AG09309 (cell line): ENCODE data around the gene SPRY2.
A peak's percentile ranks its signal among the peaks of the same experiment; 100 is the strongest.

Source experiments
- DNase-seq: peaks from one replicate; pipeline ENCODE4 v3.0.0-alpha.2; 2010; ENCODE audit warnings: low read depth
- H3K4me3 ChIP-seq: 2 replicates; pipeline ENCODE4 v1.5.1; 2011; ENCODE audit warnings: mild to moderate bottlenecking, low read depth, low read length, moderate library complexity; ENCODE audit not compliant: control insufficient read depth
- CTCF ChIP-seq: IDR thresholded peaks from 2 replicates; pipeline ENCODE4 v1.5.1; 2011; ENCODE audit warnings: mild to moderate bottlenecking, low read depth, low read length, inconsistent platforms; ENCODE audit not compliant: insufficient read depth, control insufficient read depth; ENCODE audit errors: missing control alignments

Gene SPRY2

DNA sequence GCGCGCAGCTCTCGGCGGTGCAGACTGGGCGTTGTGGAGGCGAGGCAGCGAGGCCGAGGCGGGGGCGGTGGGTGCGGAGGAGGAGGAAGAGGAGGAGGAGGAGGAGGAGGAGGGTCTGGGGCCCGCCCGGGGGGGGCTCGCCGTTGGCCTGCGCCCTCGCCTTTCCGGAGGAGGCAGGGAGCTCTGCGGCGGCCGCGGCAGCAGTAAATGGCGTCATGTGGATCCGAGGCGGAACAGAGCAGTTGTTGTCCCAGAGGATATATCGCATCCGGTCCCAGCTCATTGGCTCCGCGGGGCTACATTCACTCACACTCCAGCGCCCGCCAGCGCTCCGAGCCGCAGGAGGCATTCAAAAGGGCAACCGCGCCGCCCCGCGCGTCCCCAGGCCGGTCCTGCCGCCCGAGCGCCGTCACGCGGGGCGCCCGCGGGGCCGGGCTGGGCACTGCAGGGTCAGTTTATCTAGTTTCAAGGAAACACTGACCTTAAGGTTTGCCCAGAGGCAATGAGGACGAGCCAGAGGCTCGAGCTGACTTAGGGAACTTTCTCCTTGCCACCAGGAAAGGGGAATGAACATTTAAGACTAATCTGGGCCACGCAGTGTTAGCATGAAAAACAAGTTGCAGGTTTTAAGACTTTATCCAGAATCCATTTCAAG, at the start of gene SPRY2:
Gene SPRY2 (minus strand): TSS at position 26 of the 655 bp plus-strand sequence. CDS start 3,421 bp downstream, outside the sequence.
- no peak for TF ChIP-seq CTCF
- H3K4me3 ChIP-seq, result peak within 1 kb of the TSS; percentile 89

DNA sequence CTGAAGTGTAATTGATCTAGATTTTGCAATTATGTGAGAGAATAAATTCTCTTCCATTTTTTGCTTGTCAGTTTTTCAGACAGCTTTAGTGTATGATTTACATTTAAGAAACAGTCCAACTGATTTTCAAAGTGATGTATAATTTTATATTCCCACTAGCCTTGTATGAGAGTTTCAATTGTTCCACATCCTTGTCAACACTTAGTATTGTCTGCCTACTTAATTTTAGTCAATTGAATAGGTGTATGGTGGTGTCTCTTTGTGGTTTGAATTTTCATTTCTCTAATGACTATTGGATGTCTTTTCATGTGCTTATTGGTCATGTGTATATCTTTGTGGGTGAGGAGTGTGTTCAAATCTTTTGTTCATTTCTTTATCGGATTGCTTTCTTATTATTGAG, 49.4 kb upstream of the SPRY2 start:
- no peak for TF ChIP-seq CTCF
- DNase-seq, result no peak
- no peak overlapping the region for H3K4me3 ChIP-seq

More for the DNA sequence above, at the start of gene SPRY2:
- DNase-seq, result peak; percentile 86

- H3K4me3 ChIP-seq, result no peak overlapping the region
Measured at GRCh38 chr13:80389073-80390038, 48.4 kb upstream of the SPRY2 start.

GRCh38 chr13:80388506-80388905, 47.6 kb upstream of the SPRY2 start:
- DNase-seq, result no peak
- no peak for TF ChIP-seq CTCF
- H3K4me3 ChIP-seq, result no peak overlapping the region

More at GRCh38 chr13:80389073-80390038, 48.4 kb upstream of the SPRY2 start:
- no peak for DNase-seq
- TF ChIP-seq CTCF, result no peak

DNA sequence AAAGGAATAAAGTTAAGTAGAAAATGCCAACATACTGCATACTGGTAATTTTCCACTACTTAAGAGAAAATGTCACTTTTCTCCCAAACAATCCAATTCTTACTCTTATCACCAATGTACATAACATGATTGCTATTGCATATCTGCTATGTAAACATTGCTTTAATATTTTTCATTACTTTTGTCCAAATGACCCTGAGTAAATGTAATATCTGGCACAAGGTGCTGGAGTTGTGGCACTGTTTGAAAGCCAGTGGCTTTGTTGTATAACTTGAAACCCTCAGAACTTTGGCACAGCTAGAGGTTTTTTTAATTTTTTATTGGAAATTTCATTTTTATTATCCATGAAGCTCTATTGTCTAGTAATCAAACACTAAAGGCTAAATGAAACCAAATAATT, 45.7 kb upstream of the SPRY2 start:
- no peak overlapping the region for H3K4me3 ChIP-seq
- no peak for DNase-seq
- TF ChIP-seq CTCF, result no peak

- DNase-seq, result no peak
- H3K4me3 ChIP-seq, result no peak overlapping the region
- TF ChIP-seq CTCF, result no peak
Measured at GRCh38 chr13:80386002-80386401, 45.1 kb upstream of the SPRY2 start.
